ENCODE measurements around the gene ATE1.
"Not testable (repeated sequence)": the region's sequence is repeated elsewhere in the genome, so short reads cannot be mapped to it uniquely, and the experiment has no call there.

Gene ATE1

GRCh38 chr10:121828045-121828444, 99.8 kb downstream of the ATE1 start:
- no peak for DNase-seq

- DNase-seq = not testable (repeated sequence)
Measured at GRCh38 chr10:121826773-121827172, 101.1 kb downstream of the ATE1 start.

- DNase-seq = no peak
Measured at GRCh38 chr10:121823993-121824463, 103.8 kb downstream of the ATE1 start.

GRCh38 chr10:121822724-121823123, 105.1 kb downstream of the ATE1 start:
- no peak for DNase-seq

GRCh38 chr10:121822180-121822579, 105.7 kb downstream of the ATE1 start:
- DNase-seq = no peak

- no peak for DNase-seq
Measured at GRCh38 chr10:121819049-121819448, 108.8 kb downstream of the ATE1 start.

- DNase-seq = no peak
Measured at GRCh38 chr10:121818599-121818998, 109.2 kb downstream of the ATE1 start.

- no peak for DNase-seq
Measured at GRCh38 chr10:121816197-121816596, 111.6 kb downstream of the ATE1 start.

GRCh38 chr10:121813857-121814256, 114.0 kb downstream of the ATE1 start:
- no peak for DNase-seq

GRCh38 chr10:121813211-121813815, 114.5 kb downstream of the ATE1 start:
- no peak for DNase-seq

- no peak for DNase-seq
Measured at GRCh38 chr10:121812031-121812430, 115.8 kb downstream of the ATE1 start.

- no peak for DNase-seq
Measured at GRCh38 chr10:121811386-121811785, 116.4 kb downstream of the ATE1 start.

- no peak for DNase-seq
Measured at GRCh38 chr10:121808835-121809234, 119.0 kb downstream of the ATE1 start.

GRCh38 chr10:121804460-121804859, 123.4 kb downstream of the ATE1 start:
- no peak for DNase-seq

GRCh38 chr10:121803611-121804010, 124.2 kb downstream of the ATE1 start:
- no peak for DNase-seq

- no peak for DNase-seq
Measured at GRCh38 chr10:121800831-121801230, 127.0 kb downstream of the ATE1 start.

GRCh38 chr10:121800146-121800545, 127.7 kb downstream of the ATE1 start:
- no peak for DNase-seq

GRCh38 chr10:121797490-121797889, 130.3 kb downstream of the ATE1 start:
- DNase-seq = no peak

- DNase-seq = no peak
Measured at GRCh38 chr10:121796342-121796741, 131.5 kb downstream of the ATE1 start.

- DNase-seq = no peak
Measured at GRCh38 chr10:121792198-121792597, 135.6 kb downstream of the ATE1 start.

GRCh38 chr10:121791761-121792160, 136.1 kb downstream of the ATE1 start:
- DNase-seq = no peak

- DNase-seq = no peak
Measured at GRCh38 chr10:121788717-121789116, 139.1 kb downstream of the ATE1 start.

GRCh38 chr10:121788115-121788514, 139.7 kb downstream of the ATE1 start:
- DNase-seq = no peak

GRCh38 chr10:121787169-121787568, 140.7 kb downstream of the ATE1 start:
- no peak for DNase-seq

GRCh38 chr10:121783782-121784372, 144.0 kb downstream of the ATE1 start:
- no peak for DNase-seq
